NCI-H2107 treated with DMSO at 0.1 percent for 48 hours (cell line): ENCODE results near the gene OSBPL1A.

Experiments
- DNase-seq: peaks from one replicate; lab custom pipeline; 2025; ENCODE audit not compliant: unreplicated experiment; lab: John Stamatoyannopoulos, UW

Gene OSBPL1A

DNA sequence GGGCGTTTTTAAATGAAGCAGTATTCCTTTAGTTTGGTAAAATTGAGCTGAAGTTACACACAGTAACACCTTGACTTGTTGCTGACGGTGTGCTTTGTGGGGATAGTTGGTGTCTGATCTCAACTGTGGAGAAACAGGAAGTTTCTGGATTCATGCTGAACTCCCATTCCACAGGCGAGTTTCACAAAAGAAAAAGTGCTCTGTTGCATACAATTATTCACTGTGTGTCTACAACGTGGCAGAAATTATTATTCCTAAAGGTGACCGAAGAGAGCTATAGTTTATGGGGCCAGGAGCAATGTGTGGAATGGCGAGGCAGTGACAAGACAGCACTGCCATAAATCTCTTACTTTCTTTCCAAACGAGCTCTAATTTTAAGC lies 259.2 kb downstream of the OSBPL1A start:
- DNase-seq: no peak

DNA sequence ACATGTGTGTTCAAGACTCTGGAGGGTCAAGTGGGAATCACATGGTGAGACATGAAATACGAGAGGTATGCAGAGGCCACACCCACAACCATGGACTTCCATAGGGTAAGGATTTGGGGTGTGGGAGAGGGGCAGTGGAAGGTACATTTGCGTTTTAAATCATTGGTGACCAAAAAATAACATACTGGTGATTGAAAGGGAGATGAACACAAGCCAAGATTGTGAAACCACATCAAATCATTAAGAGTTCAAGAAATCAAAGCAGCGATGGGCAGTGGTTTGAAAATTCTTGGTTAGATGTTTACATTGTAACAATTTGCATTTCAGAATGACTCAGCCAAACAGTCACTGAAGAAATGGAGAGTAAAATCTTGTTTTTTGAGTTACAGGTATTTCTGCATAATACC lies 260.7 kb downstream of the OSBPL1A start:
- DNase-seq: no peak

GRCh38 chr18:24130494-24130893 lies 267.1 kb downstream of the OSBPL1A start:
- no peak for DNase-seq

DNA sequence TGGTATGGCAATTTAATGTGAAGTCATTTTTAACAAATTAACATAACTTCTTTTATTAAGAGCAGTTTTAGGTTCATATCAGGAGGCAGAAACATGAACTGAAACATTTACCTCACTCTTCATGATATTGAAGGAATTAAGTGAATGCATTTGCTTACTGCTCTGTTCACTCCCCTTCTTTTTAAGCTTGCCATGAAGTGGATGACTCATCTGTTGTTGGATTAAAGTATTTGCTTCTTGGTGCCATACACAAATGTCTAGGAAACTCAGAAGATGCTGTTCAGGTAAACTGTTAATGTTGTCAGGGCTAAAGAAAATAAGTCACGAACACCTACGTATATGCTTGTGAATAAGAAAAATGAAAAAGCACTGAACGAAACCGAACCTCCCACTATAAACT lies 268.9 kb downstream of the OSBPL1A start:
- DNase-seq: no peak

- DNase-seq: no peak
These were observed 269.9 kb downstream of the OSBPL1A start for GRCh38 chr18:24127735-24128134.

- DNase-seq: peak; percentile 19
These were observed 271.3 kb downstream of the OSBPL1A start for GRCh38 chr18:24126155-24126961.

- no peak for DNase-seq
These were observed 276.0 kb downstream of the OSBPL1A start for GRCh38 chr18:24121625-24122024.

DNA sequence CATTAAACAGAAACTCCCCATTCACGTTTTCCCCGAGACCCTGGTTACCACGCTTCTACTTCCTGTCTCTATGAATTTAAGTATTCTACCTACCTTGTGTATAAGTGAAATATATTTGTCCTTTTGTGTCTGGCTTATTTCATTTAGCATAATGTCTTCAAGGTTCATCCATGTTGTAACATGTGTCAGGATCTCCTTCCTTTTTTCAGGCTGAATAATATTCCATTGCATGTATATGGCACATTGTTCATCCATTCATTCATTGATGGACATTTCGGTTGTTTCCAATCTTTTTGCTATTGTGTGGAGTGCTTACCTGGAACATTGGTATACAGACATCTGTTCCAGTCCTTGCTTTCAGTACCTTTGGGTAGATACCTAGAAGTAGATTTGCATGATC lies 276.9 kb downstream of the OSBPL1A start:
- DNase-seq: no peak

DNA sequence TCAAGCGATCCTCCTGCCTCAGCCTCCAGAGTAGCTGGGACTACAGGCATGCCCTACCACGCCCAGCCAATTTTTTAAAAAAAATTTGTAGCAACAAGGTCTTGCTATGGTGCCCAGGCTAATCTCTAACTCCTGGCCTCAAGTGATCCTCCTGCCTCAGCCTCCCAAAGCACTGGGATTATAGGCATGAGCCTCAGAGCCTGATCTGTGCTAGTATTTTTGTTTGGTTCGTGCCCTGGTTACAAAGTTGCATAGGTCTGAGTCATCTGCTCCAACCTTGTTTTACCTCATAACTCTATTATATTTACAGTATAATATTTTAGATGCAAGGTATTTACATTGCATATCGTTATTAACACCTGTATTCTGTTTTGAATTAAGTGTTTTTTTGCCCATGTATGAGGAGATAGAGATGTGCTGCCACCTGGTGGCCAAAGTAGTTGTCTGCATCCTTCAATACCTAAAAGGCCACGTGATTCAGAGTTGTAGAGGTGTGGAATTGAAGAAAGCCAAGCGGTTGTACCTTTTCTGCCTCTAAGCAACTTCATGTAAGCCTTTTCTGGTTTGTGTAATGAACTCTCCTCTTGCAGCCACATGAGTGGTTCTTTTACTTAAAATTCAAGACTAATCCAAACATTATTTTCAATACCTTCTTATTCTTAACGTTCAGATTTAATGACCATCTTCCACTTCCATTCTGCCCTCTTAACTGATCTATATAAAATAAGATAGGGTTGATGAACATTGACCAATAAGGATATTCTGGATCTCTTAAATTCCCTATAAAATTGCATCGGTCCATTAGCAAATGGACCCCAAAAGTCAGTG lies 278.7 kb downstream of the OSBPL1A start:
- DNase-seq: peak; percentile 21

- no peak for DNase-seq
These were observed 282.0 kb downstream of the OSBPL1A start for GRCh38 chr18:24115628-24116027.

- DNase-seq: no peak
These were observed 282.6 kb downstream of the OSBPL1A start for GRCh38 chr18:24114924-24115549.

GRCh38 chr18:24112874-24113615 lies 284.6 kb downstream of the OSBPL1A start:
- no peak for DNase-seq

GRCh38 chr18:24112464-24112863 lies 285.2 kb downstream of the OSBPL1A start:
- no peak for DNase-seq
